ENCODE data around the gene PLCB2.
A peak's percentile ranks its signal among the peaks of the same experiment; 100 is the strongest.

PLCB2 gene

DNA sequence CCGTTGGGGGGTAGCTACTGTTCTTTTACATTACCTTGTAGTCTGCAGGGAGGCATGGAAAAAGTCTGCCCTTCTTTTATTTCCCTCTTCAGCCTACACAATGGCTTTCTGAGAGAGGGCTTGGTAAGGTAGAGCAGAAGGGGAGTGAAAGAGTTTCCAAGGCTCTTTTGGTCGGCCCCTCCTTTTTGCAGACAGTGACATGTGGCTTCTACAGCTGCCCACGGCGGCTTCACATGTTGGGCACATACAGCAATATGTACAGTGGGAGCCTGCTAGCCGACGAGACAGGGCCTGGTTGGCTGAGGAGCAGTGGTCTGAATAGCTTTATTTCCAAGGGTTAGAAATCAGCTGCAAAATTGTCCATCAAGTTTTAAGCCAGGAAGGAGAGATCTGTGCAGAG lies 19.7 kb upstream of the PLCB2 start:
- DNase-seq (ENCODE audit: low read depth in 2 of 2) = no peak

DNA sequence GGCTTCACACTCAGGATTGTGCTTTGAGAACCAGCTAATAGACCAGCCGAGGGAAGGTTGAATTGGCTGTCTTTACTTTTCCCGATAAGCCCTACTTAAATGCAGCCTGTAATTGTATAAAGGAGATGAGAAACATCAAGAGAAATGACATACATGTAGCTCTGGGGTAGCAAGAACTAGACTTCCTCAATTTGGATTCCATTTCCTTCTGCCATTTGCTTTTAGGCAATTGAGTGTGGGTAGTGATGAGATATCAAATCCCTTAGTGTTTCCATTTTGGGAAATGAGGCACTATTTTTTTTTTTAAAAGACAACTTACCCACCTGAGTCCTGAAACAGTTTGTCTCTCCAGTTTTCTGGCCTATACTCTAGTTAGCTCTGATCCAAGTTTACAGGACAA lies 18.0 kb upstream of the PLCB2 start:
- no peak for DNase-seq (ENCODE audit: low read depth in 2 of 2)

DNA sequence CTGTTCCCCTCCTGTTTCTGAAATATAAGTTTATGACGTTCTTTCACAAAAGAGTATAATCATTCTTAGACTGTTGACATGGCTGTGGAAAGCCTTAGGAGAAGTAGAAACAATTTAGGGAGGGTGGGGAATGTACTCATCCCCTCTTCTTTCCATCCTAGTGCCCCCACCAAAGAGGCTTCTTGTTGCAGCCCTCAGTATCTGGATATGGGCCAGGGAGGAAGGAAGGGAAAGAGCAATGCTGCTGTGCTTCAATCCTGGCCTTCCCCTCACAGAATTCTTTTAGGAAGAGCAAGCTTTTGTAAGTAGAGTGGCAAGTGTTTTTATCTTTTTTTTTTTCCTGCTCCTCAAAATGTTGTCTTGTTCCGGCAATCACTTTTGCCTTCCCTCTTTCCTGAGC lies 17.5 kb upstream of the PLCB2 start:
- DNase-seq (ENCODE audit: low read depth in 2 of 2) = no peak

DNA sequence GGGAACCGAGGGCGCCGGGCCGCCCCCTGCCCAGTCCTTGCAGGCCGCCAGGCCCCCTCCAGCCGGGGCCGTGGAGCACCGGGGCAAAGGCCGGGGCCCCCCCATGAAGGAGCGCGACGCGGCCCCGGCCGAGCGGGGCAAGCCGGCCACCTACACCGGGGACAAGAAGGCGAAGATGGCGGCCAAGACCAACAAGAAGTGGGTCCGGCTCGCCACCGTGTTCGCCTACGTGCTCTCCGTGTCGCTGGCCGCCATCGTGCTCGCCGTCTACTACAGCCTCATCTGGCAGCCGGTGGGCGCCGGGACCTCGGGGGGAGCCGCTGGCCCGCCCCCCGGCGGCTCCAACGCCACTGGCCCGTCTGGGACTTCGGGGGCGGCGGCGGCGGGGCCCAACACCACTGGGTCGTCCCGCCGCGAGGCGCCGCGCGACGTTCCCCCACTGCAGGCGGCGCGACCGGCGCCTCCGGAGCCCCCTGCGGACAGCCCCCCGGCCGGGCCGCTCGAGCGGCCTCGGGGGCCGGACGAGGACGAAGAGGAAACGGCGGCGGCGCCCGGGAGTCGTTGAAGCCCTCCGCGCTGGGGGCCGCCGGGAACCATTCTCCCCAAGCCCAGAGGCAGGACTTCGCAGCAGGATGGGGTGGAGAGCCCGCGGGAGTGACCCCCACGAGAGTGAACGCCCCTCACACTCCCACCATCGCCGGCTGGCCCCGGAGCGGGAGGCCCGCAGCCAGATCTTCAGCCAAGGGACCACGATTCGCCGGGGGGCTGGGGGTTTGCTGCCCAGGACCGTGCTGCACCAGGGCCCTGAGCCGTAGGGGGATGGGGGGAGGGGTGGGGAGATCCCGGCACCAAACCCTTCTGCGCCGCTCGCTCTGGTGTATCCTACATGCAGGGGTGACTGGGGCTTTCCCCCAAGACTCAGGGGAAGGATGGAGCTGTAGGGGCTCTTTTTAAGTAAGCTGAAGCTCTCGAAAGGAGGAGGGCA lies 16.5 kb upstream of the PLCB2 start:
- DNase-seq (ENCODE audit: low read depth in 2 of 2) = no peak

DNA sequence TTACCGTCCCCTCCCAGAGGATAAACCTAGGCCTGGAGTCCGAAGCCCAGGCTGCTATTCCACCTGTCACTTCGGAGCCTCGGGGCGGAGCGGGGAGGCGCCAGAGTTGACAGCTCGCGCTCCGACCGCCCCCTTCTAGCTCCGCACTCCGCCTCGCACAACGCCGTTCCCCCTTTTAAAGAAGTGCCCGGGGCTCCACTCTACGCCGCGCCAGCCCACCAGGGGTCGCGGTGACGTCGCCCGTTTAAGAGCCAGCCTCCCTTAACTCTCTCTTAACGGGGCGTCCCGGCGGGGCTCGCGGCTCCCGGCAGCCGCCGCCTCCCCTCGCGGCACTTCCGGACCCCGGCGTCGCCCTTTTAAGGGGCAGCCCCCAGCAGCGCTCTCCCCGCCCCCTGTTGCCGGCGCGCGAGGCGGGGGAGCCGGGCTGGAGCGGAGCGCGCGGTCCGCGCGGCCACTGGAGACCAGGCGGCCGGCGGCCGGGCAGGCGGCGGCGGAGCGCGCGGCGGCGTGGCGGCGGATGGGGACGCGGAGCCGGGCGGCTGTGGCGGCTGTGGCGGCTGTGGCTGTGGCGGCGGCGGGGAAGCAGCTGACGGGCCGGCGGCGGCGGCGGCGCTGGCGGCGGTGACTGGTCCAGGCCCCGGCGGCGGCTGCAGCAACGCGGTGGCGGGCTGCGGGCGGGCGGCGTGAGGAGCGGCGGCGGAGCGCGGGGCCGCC lies 15.7 kb upstream of the PLCB2 start, which contains the start of gene INAFM2:
Gene INAFM2 (plus strand): TSS at position 454 of the 714 bp plus-strand sequence. CDS start 364 bp downstream, outside the sequence.
- DNase-seq (ENCODE audit: low read depth in 2 of 2) = peak; percentile 87 to 90

DNA sequence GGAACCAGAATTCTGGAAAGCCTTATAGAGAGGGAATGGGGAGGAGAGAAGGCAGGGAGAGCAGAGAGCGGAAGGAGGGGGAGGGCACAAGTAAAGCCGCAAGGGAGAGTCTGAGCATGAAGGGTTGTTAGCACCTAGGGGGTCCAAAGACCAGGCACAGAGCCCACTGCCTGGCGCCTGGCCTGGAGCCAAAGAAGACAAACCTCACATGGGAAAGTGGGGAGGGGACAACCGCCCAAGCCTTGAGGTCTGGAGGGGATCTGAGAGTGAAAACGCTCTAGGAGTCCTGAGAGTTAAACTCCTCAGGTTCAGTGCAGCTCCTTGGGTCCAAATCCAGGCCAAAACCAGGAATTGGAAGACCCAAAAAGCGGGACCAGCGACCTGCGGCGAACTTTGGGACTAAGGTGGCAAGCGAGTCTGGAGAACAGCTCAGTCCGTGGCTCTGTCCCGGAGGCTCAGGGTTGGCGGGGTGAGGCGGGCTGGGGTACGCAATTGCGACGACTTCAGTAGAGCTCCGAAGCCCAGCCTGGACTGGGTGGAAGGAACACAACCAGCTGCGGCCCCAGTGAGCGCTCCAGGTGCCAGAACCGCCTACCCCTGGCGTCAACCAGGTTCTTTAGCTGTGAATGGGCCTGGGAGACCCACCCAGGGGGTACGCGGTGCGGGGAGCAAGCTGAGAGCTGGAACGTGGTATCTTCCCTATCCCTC lies 14.9 kb upstream of the PLCB2 start:
- DNase-seq (ENCODE audit: low read depth in 2 of 2) = no peak

DNA sequence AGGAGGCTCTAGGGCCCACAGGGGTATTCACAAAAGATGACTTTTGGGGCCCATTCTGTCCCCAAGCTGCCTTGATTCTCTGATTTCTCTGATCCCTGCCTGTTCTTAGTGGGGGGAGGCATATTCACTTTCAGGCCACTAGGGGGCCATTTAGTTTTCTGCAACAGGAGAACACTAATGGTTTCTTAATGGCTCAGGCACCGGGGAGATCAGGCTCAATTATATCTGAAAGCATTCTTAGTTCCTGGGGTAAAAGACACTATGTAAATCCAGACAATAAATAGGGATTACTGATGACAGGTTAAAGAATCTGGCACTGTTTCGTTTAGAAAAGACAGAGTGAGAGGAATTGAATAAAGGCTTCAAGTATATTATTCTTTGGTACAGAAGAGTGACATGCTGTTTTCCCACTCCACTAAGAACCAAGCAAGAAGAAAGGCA lies 13.2 kb upstream of the PLCB2 start:
- DNase-seq (ENCODE audit: low read depth in 2 of 2) = no peak

DNA sequence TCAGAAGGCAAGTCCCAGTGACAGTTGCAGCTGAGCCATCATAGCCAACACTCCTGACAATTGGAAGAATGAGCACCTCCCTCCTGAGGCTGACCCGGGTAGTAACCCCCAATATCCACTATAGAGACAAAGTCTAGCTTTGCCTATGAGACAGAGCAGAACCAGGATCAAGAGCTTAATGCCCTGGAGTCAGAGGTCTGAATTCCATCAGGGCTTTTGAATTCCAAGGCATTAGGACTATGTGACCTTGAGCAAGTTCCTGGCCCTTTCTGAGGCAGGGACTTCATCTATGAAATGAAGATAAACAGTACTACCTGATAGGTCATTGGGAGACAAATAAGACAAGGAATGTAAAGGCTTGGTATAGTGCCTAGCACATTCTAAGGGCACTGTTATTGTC lies 12.7 kb upstream of the PLCB2 start:
- DNase-seq (ENCODE audit: low read depth in 2 of 2) = no peak

DNA sequence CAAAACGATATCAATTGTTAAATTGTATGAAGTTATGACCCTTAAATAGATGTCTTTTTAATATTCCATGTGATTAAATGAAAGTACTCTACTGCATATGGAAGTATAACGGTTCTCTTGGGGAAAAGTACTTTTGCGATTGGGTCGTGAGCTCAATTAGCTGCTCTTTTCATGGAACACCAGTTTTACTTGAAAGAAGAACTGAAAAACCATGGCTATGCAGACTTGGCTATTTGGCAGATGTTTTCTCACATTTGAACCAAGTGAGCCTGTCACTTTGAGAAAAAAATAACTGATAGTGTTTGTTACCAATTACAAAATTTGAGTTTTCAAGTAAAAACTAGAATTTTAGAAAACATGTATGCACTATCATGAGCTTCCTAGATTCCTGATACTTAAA lies 9.8 kb upstream of the PLCB2 start:
- no peak for DNase-seq (ENCODE audit: low read depth in 2 of 2)

DNA sequence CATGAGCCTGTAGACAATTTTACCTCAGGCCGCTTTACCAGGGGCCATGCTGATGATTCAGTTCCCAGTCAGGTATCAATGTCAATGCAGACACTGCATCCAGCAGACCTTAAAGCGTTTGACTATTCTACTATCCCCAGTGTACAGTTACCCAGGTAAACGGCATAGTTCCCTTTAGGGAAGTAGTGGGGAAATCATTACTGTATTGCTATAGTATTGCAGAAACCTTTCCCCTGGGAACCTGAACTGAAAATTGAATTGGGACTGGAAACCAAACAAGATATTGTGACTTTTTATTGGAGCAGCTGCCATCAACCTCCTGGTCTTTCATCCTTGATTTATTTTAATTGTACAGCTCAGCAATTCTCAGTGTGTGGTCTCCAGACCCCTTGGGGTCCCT lies 9.2 kb upstream of the PLCB2 start:
- no peak for DNase-seq (ENCODE audit: low read depth in 2 of 2)

DNA sequence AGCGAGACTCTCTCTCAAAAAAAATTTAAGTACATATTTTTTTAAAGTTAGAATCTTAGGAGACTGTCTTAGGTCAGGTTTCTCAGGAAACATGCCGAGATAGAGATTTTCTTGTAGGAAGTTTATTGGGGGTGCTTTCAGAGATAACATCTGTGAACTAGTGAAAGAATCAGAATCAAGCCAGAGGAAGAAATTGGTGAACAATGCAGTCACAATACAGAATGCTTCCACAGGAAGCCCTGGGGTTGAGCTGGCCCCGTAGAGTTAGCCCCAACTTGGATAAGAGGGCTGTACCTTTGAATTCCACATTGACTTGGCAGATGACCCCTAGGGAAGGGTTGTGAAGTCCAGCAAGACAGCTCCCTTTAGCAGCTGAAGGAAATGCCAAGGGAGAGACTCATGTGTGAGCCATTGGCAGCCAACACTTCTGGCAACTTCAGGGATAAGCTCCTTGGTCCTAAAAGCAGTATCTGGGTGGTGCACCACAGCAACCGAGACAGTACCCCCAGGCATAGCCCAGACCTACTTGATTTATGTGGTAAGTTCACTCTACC lies 7.1 kb upstream of the PLCB2 start:
- no peak for DNase-seq (ENCODE audit: low read depth in 2 of 2)

DNA sequence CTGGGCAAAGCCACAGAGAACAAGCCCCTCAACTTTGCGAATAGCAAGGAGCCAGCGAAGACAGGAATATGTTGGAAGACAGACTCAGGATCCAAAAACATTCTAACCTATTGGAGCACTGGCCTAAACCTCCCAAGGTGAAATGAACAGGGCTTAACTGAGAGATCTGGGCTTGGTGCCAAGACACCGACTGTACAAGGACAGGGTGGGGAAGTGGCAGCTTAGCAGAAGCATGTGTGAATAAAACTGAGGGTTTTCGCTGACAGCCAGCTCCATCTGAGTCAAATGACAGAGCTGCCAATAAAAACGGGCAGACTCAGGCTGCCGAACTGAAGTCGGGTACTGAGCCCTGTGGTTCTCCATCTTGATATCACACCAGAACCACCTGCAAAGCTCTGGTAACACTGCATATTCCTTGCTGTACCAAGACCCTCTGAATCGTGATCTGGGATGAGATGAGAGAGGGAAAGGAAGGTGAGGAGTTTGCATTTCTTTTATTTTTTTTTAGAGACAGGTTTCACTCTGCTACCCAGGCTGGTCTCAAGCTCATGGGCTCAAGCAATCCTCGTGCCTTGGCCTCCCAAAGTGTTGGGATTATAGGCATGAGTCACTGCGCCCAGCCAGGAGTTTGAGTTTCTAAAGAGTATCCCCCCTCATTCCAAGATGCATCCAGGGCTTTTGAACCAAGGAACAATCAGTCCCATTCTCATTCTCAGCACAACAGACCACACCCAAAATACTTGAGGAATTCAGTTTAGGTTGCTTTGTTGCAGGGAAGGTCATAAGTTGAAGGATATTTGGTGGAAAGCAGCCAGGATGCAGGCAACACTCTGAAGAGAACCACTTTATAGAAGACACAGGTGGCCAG lies 6.0 kb upstream of the PLCB2 start:
- DNase-seq (ENCODE audit: low read depth in 2 of 2) = no peak

DNA sequence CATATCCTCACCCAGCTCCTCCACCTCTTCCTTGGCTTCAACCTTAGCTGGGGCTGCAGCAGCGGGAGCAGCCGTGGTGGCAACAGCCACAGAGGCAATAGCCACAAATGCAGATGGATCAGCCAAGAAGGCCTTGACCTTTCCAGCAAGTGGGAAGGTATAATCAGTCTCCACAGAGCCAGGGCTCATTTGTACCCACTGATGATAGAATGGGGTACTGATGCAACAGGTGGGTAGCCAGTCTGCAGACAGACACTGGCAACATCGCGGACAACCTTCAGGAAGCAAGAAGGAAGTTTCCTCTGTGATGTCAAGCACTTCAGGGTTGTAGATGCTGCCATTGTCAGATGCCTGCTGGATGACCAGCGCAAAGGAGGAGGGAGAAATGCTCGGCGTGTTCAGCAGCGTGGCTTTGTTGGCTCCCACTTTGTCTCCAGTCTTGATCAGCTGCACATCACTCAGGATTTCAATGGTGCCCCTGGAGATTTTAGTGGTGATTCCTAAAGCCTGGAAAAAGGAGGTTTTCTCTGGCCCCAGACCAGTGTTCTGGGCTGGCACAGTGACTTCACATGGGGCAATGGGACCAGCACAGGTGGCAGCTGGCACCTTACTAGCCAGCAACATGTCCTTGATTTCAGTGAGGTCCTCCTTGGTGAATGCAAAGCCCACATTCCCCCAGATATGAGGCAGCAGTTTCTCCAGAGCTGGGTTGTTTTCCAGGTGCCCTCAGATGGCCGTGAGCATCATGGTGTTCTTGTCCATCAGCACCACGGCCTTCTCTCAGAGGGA lies 4.8 kb upstream of the PLCB2 start:
- no peak for DNase-seq (ENCODE audit: low read depth in 2 of 2)

DNA sequence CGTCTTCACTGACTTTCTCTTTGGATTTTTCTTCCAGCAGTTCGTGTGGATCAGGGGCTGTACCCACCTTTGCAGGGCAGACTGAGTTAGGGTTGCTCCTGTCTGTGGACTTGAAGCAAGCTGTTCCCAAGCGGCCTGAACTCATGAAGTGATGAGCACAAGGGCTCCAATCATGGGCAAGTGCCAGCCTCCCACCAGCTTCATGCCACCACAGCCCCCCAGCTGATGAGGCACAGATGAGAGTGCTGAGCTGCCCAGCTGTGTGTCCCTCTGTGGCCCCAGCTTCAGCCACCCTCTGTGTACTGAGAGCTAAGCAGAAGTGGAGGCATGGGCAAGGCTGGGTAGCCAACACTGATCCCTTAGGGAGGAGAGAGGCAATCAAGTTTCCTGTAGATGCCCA lies 3.3 kb upstream of the PLCB2 start:
- DNase-seq (ENCODE audit: low read depth in 2 of 2) = no peak

DNA sequence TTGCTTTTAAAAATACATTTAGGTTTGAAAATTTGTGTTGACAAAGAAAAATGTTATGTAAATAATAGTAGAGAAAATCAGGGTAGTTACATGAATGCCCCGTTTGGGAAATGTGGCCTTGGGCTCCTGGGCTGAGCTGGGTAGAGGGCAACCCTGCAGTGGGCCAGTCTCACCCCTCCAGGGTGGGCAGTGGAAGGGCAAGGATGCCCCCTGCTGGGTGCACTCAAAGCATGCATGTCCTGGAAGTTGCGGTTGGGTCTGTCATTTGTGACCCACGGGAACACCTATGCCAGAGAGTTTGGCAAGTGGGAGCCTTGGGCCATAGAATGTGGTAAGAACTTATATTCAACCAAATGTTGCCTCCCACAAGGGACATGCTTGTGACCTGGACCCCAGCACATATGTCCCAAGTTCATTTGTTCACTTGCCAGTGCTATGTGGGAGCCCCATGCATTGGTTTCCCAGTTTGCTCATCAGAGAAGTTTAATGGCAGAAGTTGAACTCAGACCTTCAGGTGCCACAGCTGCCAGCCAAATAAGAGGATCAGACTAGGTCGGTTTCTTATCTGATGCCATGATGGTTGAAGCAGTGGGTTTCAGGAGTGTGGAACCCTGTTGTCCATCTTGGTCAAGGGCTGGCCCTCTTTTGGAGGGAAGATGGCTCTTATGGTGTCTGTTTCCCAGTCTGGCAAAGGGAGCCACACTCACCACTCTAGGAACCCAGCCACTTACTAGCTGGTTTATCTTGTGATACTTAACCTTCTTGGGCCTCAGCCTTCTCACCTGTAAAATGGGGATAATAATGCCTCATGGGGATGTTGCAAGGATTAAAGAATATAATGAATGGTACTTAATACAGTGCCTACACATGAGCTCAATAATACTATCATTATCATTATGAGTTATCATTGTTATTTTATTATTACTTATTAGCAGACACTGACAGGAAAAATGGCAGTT lies 2.5 kb upstream of the PLCB2 start:
- peak; percentile 45 to 50 for DNase-seq (ENCODE audit: low read depth in 2 of 2)

DNA sequence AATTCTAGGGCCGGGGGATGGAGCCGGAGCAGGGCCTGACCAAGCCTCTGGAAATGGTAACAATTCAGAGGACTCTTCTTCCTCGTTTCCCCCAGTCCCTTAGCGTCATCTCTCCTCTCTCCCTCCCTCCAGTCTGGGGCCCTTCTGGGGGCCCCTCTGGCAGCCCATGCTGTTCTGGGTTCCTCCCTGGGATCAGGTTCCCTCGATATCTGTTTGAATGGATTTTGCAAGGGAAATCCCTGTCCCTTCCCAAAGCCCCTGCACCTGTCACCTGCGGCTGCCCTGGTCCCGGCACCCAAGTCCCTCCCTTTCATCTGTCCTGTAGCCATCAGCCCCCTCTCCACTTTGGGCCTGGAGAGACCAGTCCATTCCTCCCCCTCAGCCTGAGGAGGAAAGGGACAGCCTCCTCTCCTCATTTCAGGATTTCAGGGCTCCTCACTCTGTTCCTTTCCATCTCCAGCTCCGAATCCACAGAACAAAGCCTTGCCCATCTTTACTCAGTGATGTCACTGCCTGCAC lies 1.7 kb upstream of the PLCB2 start:
- DNase-seq (ENCODE audit: low read depth in 2 of 2) = no peak

DNA sequence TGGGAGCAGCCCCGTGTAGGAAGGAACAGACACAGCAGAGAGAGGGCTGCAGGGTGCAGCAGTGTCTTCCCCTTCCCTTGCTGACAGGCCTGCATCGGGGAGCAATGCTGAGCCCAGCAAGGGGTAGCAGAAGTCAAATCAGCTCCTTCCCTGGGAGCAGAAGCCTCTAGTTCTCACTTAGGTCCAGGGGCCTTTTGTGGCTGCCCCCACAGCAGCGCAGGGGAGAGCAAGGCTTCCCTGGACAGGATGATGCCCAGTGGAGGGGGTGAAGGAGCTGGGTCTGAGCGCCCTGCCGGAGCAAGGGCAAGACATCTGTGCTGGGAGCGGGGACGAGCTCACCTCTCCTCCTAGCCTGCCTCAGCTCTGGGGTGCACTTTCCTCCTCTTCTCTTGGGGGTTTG lies 827 bp downstream of the PLCB2 start:
- DNase-seq (ENCODE audit: low read depth in 2 of 2) = no peak

DNA sequence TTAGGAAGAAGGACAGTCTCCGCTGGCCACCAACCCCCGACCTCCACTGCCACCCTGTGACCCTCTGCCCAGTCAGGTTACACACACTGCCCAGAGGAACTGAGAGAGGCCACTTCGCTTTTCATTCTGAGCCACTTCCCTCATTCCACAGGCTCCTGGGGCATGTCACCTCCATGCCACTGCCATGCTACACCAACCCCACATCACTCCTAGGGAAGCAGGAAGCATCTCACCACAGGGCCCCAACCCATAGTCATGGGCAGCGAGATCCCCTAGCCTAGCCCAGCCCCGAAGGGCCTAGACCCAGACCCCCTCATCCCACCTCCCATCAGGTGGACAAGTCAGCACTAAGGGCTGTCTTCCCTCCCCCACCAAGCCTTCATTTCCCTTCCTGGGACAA lies 1.4 kb downstream of the PLCB2 start:
- no peak for DNase-seq (ENCODE audit: low read depth in 2 of 2)

DNA sequence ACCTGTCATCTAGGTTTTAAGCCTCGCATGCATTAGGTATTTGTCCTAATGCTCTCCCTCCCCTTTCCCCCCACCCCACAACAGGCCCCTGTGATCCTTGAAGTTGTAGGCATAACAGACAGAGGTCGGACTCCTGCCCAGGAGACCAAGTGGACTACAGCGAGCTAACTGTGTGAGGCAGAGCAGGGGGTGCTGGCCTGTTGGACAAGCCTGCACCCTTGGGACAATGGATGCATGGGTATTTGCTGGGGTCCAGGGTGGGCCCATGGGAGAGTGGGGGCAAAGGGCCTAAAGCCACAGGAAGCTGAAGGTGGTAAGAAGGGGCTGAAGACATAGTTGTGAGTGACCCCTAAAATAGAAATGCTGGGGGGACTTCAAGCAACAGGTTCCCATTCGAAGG lies 2.5 kb downstream of the PLCB2 start:
- DNase-seq (ENCODE audit: low read depth in 2 of 2) = no peak

All from stimulated activated CD8-positive, alpha-beta memory T cell treated with anti-CD3 and anti-CD28 coated beads, Interleukin-15, amount 100 ng/mL, for 48 hours (primary cell).